Measurements from ENCODE around the gene FAM241A.

DNA sequence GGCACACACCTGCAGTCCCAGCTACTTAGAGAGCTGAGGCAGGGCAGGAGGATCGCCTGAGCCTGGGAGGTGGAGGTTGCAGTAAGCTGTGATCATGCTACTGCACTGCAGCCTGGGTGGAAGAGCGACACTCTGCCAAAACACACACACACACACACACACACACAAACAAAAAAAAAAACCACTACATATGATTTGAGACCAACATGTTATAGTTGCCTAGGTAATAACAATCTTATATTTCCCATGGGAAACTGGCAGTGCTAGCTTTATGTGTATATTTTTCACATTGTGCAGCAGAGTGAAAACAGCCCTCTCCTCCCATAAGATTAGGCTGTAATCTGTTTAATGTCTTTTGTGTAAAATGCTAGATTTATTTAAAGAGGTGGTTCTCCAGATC, 3.1 kb upstream of the FAM241A start:
- TF ChIP-seq, protein P1, sequence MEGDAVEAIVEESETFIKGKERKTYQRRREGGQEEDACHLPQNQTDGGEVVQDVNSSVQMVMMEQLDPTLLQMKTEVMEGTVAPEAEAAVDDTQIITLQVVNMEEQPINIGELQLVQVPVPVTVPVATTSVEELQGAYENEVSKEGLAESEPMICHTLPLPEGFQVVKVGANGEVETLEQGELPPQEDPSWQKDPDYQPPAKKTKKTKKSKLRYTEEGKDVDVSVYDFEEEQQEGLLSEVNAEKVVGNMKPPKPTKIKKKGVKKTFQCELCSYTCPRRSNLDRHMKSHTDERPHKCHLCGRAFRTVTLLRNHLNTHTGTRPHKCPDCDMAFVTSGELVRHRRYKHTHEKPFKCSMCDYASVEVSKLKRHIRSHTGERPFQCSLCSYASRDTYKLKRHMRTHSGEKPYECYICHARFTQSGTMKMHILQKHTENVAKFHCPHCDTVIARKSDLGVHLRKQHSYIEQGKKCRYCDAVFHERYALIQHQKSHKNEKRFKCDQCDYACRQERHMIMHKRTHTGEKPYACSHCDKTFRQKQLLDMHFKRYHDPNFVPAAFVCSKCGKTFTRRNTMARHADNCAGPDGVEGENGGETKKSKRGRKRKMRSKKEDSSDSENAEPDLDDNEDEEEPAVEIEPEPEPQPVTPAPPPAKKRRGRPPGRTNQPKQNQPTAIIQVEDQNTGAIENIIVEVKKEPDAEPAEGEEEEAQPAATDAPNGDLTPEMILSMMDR (IDR thresholded peaks at IDR 0.05), result no peak
- TF ChIP-seq EP300 (IDR thresholded peaks at IDR 0.05) (no peak), POLR2AphosphoS5 (IDR thresholded peaks at IDR 0.05) (no peak)

All from gastroesophageal sphincter (tissue), 3 donors.